HG02763 (cell line): Measurements from ENCODE around the gene NSDHL.

Experiments
- ATAC-seq: cut with Tn5 transposase; IDR thresholded peaks from one replicate; pipeline ENCODE4 v1.9.1; 2021; ENCODE audit warnings: mild to moderate bottlenecking, moderate library complexity; ENCODE audit not compliant: unreplicated experiment

The NSDHL gene

GRCh38 chrX:152892999-152893891, 62.4 kb downstream of the NSDHL start:
- no peak for ATAC-seq

GRCh38 chrX:152893980-152894610, 63.2 kb downstream of the NSDHL start:
- ATAC-seq = no peak

- no peak for ATAC-seq
These were observed 64.3 kb downstream of the NSDHL start for GRCh38 chrX:152895121-152895520.

- ATAC-seq = no peak
These were observed 65.0 kb downstream of the NSDHL start for GRCh38 chrX:152895724-152896420.

GRCh38 chrX:152896450-152896849, 65.6 kb downstream of the NSDHL start:
- no peak for ATAC-seq

- ATAC-seq = no peak
These were observed 66.6 kb downstream of the NSDHL start, which contains the start of gene ZNF185 for GRCh38 chrX:152897222-152898131. ZNF185 (plus strand) TSS chrX:152898067; CDS start chrX:152914490, 16,423 bp downstream.

- no peak for ATAC-seq
These were observed 67.6 kb downstream of the NSDHL start for GRCh38 chrX:152898442-152898841.

GRCh38 chrX:152899111-152899873, 68.4 kb downstream of the NSDHL start:
- ATAC-seq = no peak

GRCh38 chrX:152899874-152900719, 69.2 kb downstream of the NSDHL start:
- no peak for ATAC-seq

GRCh38 chrX:152900937-152901445, 70.1 kb downstream of the NSDHL start:
- no peak for ATAC-seq

- ATAC-seq = no peak
These were observed 71.1 kb downstream of the NSDHL start for GRCh38 chrX:152901816-152902501.

GRCh38 chrX:152902502-152902820, 71.6 kb downstream of the NSDHL start:
- no peak for ATAC-seq

- no peak for ATAC-seq
These were observed 72.7 kb downstream of the NSDHL start for GRCh38 chrX:152903589-152903988.

GRCh38 chrX:152904151-152905080, 73.6 kb downstream of the NSDHL start:
- no peak for ATAC-seq

GRCh38 chrX:152905081-152905420, 74.2 kb downstream of the NSDHL start:
- ATAC-seq = no peak

GRCh38 chrX:152907084-152907651, 76.3 kb downstream of the NSDHL start:
- no peak for ATAC-seq

- no peak for ATAC-seq
These were observed 77.6 kb downstream of the NSDHL start for GRCh38 chrX:152908486-152908885.
